Measurements from ENCODE around the gene ADARB2. TPM values are rescaled to one million over a fixed set of nuclear protein-coding genes. Genes with fewer than 3 reads are reported as not detected.

The ADARB2 gene
- total RNA-seq, 2 donors from 2014 or later: 1.1 to 1.8 TPM

DNA sequence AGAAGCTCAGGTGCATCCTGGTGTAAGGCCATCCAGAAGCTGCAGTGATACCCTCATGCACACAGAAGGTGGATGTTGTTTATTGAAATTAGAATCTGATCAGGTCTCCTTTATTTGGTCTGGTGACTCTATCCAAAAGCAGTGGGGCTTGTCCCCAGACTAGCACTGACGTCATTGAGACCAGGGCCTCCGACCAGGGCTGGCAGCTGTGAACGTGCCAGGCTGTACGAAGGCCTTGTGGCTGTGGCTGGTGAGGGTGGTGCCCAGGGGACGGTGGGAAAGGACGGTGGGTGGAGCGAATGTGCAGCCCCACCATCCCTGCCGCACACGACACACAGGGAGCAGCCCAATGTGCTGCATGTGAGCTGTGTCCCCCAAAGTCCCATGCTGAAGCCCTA lies 160.0 kb downstream of the ADARB2 start:
- WGBS, 2 experiments (ENCODE audit: insufficient coverage in 1 of 2, insufficient read length in 1 of 2): 94 to 95% methylated on average over 9 of the region's 9 CpGs
- H3K36me3 Mint-ChIP-seq (ENCODE audit: low read depth): no peaks in the 10 kb centered on the region
- no peak for TF ChIP-seq CTCF (conservative IDR thresholded peaks at IDR 0.05)
- no peaks in the 10 kb centered on the region for H3K4me1 Mint-ChIP-seq
- DNase-seq: no peak
- no peak overlapping the region for H3K27ac Mint-ChIP-seq
- no peak overlapping the region for H3K4me3 Mint-ChIP-seq
- H3K4me3 ChIP-seq (ENCODE audit: low read length): no peak overlapping the region
- H3K27ac ChIP-seq (ENCODE audit: low read depth, low read length): no peak overlapping the region
- H3K27me3 Mint-ChIP-seq (ENCODE audit: insufficient read depth): no peaks in the 10 kb centered on the region
- no peaks in the 10 kb centered on the region for H3K9me3 Mint-ChIP-seq
- no peaks in the 10 kb centered on the region for H3K9me3 ChIP-seq (ENCODE audit: control insufficient read depth, low read length)
- no peaks in the 10 kb centered on the region for H3K27me3 ChIP-seq (ENCODE audit: control insufficient read depth, insufficient read depth, low read length, poor library complexity, severe bottlenecking)
- no peaks in the 10 kb centered on the region for H3K4me1 ChIP-seq (ENCODE audit: control insufficient read depth, insufficient read depth, low read length)
- H3K9ac ChIP-seq (ENCODE audit: extremely low read depth, low read length, poor library complexity, severe bottlenecking): no peak overlapping the region
- no peaks in the 10 kb centered on the region for H3K36me3 ChIP-seq (ENCODE audit: control insufficient read depth, insufficient read depth, low read length)

DNA sequence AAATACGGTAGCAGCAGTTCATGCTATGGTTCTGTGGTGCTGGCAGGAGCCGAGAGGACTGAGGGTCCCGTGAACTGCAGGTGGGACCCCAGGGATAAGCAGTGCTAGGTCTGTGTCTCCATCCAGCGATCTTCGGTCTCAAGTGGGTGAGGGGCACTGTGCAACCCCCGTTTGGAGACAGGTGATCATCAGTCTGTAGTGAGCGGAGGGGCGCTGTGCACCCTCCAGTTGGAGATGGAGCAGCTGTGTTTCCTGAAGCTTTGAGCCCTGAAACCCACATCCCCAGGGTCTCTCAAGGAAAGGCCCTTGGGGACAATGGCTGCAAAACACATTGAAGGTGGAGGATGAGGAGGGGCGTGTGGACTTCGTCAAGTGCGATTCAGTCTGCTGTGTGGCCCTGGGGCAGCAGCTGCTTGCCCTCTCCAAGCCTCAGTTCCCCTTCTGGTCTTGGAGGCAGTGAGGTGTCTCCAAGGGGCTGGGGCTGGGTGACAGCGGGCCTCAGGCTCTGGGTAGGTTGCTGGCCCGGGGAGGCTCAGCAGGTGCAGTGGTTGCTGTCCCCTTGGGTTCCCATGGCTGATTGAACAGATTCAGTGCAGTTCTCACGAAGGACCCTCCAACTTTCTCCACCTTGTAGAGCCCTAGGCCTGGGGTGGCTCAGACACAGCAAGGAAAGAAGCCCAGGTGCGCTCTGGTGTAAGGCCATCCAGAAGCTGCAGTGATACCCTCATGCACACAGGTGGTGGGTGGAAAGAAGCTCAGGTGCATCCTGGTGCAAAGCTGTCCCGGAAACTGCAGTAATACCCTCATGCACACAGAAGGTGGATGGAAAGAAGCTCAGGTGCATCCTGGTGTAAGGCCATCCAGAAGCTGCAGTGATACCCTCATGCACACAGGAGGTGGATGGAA lies 160.6 kb downstream of the ADARB2 start:
- Mint-ChIP-seq H3K4me1 (no peaks in the 10 kb centered on the region), H3K9me3 (no peaks in the 10 kb centered on the region), H3K27me3 (ENCODE audit: insufficient read depth) (no peaks in the 10 kb centered on the region)

More for the DNA sequence above, 160.6 kb downstream of the ADARB2 start:
- WGBS, 2 experiments (ENCODE audit: insufficient coverage in 1 of 2, insufficient read length in 1 of 2): 90 to 99% methylated on average over 10 to 16 of the region's 16 CpGs
- H3K27me3 ChIP-seq (ENCODE audit: control insufficient read depth, insufficient read depth, low read length, poor library complexity, severe bottlenecking): no peaks in the 10 kb centered on the region
- no peak overlapping the region for H3K27ac ChIP-seq (ENCODE audit: low read depth, low read length)
- H3K4me3 Mint-ChIP-seq: no peak overlapping the region
- TF ChIP-seq CTCF (conservative IDR thresholded peaks at IDR 0.05): no peak
- no peak for DNase-seq
- H3K4me3 ChIP-seq (ENCODE audit: low read length): no peak overlapping the region
- H3K36me3 Mint-ChIP-seq (ENCODE audit: low read depth): no peaks in the 10 kb centered on the region
- H3K36me3 ChIP-seq (ENCODE audit: control insufficient read depth, insufficient read depth, low read length): no peaks in the 10 kb centered on the region
- no peak overlapping the region for H3K9ac ChIP-seq (ENCODE audit: extremely low read depth, low read length, poor library complexity, severe bottlenecking)
- H3K9me3 ChIP-seq (ENCODE audit: control insufficient read depth, low read length): no peaks in the 10 kb centered on the region
- no peak overlapping the region for H3K27ac Mint-ChIP-seq
- H3K4me1 ChIP-seq (ENCODE audit: control insufficient read depth, insufficient read depth, low read length): no peaks in the 10 kb centered on the region
